Fibroblast of skin of right quadriceps (primary cell): ENCODE results near the gene AXL.

ENCODE experiments used
- DNase-seq: peaks from one replicate; pipeline ENCODE4 v3.0.0-alpha.2; 2013

AXL gene

DNA sequence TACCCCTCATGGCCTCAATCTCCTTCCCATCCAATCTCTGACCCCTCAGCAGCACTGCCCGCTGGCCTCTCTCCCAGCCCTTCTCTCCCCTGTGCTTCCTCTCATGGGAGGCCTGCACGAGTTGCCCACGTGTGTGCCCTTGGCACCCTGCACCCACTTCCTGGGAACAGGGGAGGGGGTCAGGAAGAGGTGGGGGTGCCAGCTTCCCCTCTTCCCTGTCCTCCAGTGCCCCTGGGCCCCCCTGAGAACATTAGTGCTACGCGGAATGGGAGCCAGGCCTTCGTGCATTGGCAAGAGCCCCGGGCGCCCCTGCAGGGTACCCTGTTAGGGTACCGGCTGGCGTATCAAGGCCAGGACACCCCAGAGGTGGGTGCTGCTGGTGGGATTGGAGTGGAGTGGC is 19.2 kb downstream of the AXL start:
- DNase-seq = no peak

DNA sequence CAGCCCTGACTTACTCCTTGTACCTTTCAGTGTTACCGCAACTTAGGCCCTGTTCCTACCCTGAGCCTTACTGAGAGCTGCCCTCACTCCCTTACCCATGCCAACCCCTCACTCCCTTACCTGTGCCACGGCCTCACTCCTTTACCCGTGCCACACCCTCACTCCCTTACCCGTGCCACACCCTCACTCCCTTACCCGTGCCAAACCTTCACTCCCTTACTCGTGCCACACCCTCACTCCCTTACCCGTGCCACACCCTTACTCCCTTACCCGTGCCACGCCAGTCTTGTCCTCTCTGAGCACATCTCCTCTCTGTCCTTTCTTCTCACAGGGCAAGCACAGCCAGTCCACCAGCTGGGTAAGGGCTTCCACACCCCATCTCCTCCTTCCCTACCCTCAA is 20.3 kb downstream of the AXL start:
- no peak for DNase-seq

DNA sequence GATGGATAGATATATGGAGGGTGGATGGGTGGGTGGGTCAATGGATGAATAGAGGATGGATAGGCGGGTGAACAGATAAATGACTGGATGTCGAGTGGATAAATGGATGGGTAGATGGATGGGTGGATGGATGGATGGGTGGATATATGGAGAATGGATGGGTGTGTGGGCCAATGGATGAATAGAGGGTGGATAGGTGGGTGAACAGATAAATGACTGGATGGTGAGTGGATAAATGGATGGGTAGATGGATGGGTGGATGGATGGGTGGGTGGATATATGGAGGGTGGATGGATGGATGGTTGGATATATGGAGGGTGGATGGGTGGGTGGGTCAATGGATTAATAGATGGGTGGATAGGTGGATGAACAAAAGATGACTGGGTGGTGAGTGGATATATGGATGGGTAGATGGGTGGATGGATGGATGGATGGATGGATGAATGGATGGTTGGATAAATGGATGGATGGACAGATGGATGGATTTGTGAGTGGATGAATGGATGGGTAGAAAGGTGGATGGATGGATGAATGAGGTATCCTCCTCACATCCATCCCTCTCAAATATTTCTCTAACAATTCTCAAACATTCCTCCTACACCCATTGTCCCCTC is 21.0 kb downstream of the AXL start:
- DNase-seq = no peak

DNA sequence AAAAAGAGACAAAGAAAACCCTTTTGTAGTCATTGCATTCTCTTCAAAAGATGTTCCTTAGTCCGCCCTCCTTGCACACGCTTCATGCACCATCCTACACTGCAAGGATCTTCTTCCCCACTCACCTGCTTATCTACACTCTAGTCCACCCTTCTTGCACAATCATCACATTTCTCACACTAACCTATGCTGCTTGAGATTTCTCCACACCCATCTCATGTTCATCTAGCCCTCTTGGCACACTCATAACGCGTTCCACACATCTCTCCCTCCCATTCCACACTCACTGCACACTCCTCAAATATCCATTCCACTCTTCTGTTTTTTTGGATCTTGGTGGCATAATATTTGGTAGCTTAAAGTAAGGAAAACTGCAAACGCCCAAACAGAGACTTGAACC is 22.8 kb downstream of the AXL start:
- no peak for DNase-seq

DNA sequence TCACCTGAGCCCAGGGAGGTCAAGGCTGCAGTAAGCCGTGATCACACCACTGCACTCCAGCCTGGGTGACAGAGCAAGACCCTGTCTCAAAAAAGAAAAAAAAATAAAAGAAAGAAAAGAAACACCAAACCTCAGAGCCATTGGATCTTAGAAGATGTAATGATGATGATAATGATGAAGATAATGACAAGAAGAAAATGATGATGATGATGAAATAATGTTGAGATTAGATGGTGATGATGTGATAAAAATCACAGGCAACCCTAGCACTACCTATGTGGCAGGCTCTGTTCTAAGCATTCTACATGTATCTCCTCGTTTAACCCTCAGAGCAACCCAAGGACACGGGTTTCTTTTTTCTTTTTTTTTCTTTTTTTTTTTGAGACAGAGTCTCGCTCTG is 25.1 kb downstream of the AXL start:
- no peak for DNase-seq

DNA sequence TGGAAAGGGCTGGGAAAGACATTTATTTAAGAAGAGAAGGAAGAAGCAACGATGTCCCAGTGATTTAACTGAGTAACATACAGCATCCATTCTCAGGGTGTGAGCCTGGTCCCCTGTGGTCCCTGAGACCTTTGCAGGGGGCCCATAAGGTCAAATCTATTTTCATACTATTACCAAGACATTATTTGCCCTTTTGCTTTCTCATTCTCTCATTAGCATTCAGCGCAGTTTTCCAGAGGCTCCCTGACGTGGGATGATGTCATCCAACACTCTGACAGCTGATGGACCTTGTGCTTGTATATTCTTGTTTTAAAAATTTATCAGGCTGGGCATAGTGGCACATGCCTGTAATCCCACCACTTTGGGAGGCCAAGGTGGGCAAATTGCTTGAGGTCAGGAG is 26.8 kb downstream of the AXL start:
- DNase-seq = no peak

DNA sequence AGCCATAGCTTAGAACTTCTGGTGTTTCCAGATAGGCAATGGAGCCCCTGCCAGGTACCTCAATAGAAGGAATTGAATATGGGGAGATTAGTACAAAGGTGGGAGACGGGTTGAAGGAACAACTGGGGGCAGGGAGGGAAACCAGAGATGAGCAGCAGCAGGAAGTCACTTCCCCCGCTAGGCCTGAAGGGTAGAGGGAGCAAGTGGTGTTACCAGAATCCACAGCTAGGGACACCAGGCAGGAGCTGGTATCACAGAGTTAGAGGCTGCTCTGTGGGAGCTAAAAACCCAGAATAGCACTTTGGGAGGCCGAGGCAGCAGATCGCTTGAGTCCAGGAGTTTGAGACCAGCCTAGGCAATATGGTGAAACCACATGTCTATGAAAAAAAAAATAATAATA is 29.9 kb downstream of the AXL start:
- no peak for DNase-seq

DNA sequence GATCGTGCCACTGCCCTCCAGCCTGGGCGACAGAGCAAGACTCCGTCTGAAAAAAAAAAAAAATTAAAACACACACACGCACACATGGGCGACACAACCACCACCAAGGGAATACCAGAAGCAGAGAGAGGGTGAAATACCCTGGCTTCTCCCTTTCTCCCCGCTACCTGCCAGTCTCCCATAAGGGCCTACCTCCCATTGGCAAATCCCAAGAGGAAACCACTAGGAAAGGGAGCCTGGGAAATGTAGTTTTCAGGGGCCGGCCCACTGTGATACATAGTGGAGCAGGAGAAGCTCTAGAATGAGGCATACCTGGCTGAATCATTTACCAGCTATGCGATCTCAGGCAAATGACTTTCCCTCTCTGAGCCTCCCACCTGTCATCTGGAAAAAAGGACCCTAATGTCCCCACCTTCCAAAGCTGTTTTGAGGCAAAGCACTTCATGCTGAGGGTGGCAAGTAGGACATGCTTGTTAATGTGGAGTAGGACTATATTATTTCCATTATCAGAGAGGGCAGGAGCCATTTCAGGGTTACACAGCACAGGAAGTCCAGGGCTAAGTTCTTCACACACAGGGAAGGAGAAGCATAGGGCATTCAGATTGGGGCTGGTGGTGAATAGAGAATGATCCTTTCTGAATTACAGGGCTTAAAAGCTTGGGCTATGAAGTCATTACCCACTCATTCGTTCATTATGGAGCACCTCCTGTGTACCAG is 30.8 kb downstream of the AXL start:
- no peak for DNase-seq

DNA sequence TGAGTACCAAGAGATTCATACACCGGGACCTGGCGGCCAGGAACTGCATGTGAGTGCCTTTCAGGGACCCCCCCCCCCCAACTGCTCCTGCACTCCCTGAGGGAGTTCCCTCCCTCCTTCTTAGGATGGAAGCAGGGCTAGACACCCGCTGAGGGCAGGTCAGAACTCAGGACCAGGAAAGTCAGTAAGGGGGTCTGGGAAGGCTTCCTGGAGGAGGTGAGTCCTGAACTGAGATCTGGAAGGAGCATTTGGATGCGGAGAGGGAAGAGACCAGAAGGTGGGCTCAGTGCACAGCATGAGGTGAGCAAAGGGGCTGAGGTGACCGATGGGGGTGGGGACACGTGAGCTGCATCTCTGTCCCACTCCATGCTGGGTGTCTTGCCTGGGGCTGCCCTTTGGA is 34.6 kb downstream of the AXL start:
- DNase-seq = no peak

DNA sequence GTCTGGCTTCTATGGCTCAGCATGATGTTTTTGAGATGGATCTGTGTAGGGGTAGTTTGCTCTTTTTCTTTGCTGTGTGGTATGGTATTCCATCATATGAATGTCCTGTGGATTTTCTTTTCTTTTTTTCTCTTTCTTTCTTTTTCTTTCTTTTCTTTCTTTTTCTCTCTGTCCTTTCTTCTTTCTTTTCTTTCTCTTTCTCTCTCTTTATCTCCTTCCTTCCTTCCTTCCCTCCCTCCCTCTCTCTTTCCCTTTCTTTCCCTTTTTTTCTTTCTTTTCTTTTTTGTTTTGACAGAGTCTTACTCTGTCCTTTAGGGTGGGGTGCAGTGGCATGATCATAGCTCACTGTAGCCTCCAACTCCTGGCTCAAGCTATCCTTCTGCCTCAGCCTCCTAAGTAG is 36.1 kb downstream of the AXL start:
- DNase-seq = no peak

DNA sequence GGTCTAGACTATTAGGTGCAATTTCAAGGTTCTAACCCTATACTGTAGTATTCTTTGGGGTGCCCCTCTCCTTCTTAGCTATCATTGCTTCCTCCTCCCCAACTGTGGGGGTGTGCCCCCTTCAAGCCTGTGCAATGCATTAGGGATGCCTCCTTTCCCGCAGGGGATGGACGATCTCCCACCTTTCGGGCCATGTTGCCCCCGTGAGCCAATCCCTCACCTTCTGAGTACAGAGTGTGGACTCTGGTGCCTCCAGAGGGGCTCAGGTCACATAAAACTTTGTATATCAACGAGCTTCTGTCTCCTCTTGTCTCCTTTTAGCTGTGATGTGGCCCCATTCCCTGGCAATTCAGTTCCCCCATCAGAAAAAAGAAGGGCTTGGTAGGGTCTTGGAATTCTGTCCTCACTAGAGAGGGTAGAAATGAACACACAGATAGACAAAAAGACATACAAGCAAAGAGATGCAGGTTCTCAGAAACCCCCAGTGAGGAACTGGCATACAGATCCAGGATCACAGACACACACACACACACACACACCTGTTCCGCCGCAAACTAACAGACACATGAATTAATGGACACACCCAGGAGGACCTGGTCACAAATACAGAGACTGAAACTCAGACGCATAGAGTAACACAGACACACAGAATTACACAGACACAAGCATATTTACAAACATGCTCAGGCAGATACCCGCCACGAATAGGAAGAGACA is 42.6 kb downstream of the AXL start:
- DNase-seq = no peak

DNA sequence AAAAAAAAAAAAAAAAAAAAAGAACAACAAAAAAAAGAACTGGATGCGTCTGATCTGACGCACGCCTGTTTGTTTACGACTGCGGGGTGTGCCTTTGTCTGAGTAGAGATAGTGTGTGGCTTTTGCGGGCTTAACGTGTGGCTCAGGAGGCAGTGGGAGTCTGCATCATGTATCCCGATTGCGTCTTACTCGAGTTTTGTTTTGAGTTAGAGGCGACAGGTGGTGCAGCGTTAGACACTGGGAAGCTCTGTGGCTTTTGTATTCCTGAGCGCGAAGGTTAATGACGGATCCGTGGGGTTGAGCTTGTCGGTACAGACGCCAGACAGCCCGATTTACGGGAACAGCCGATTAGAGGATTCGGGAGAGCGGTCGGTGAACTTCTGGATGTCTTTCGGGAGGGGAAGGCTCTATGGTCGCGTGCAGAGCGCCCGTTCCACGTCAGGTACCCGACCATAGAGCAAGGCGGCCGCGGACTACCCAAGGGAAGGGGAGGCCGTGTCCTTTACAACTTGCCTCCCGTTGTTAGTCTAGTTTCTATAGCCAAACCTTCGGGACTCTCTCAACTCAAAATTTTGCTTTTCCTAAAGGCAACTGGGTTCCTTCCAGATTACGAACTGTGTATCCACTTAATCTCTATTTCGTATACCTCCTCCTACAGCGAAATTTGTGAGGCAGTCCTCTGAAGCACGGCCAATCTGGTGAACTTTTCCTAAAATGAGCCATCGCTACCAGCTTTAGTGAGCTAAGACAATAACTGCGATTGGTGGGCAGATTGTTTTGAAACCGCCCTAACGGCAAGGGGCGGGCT is 44.2 kb downstream of the AXL start:
- DNase-seq = peak; percentile 45

DNA sequence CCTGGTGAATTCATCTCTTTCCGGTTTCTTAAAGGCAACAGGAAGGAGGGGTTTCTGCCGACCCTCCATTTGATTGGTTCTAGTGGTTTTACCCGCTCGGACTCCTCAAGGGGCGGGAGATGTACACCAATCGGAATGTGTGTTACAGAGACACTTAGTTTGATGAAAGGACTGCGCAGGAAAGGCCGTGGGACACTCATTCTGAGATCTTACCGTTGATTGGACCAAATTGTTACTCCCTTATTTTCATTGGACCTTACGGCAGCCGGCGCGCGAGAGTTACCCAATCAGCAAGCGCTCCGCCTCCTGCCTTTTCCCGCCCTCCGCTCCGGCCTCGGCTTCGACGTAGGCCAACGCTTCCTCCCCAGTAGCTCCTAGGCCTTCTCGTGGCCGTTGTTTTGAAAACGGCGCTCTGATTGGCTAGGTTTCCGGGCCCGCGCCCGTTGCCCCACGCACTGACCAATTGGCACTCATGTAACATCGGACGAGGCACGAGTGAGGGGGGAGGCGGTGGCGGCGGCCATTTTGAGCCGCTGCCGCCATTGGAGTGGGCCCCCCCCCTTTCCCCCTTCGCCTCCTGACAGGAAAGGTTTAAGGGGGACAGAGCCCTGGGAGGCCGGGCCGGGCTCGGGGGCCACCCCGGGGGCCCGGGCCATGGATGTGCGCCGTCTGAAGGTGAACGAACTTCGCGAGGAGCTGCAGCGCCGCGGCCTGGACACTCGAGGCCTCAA is 45.0 kb downstream of the AXL start, which contains the start of gene HNRNPUL1:
TSS of gene HNRNPUL1 (plus strand) at position 523 of the 731 bp plus-strand sequence. CDS start at position 655, 132 bp downstream.
- DNase-seq = peak; percentile 100

DNA sequence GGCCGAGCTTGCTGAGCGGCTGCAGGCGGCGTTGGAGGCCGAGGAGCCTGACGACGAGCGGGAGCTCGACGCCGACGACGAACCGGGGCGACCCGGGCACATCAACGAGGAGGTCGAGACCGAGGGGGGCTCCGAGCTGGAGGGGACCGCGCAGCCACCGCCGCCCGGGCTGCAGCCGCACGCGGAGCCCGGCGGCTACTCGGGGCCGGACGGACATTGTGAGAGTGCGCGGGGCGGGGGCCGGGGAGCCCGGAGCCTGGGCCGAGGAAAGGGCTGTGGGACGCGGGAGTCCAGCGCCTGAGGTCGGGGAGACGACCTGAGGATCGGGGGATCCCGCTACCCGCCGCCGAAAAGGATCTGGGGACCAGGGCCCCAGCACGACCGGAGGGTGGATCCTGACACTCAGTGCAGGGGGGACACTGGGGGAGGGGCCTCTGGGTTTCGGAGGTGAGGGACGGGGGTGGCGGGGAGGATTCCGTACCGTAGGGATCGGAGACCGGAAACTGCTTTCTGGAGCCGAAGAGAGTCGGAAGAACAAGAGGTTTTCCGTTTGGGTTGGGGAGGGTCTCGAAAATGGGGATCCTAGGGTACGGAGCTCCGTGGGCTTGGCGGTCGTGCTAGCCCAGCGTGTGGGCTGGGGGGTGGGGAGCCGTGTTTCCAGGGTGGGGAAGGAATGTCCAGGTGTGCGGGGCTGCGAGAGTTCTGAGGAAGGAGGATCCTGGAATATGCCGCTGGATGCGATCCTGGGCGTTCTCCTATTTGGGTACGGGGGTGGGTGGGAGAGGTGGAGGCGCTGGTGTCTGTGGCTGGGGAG is 45.8 kb downstream of the AXL start:
- peak; percentile 47 for DNase-seq

DNA sequence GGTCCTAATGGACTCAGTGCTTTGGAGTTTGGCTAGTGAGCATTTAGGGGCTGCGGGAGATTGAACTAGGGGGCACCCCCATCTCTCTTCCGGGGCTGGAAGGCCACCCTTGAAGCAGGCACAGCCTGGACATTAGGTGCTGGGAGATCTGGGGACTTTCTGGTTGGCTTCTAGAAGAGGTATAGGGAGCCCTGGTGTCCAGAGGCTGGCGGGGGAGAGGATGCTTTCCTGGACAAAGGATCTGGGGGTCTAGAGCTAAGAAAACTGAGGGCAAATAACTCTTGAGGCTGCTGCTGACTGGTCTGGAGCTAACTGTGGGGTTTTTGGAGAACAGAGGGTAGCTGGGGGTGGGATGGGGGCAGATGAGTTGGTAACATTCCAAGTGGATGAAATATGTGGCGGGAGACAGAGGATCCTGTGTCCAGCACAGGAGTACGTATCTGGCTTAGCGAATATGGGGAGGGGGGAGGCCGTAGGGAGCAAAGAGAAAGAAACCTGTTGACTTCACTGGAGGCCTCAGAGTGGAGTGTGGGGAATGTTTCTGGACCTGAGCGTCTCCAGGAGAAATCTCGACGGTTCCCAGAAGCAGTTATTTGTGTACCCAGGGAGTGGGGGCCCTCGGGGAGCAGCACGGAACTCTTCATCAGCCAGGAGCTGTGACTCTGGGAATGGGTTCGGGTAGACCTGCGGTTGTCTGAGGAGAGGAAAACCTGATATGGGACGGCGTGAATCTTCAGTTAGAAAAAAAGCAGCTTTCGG is 46.6 kb downstream of the AXL start:
- DNase-seq = peak; percentile 24

DNA sequence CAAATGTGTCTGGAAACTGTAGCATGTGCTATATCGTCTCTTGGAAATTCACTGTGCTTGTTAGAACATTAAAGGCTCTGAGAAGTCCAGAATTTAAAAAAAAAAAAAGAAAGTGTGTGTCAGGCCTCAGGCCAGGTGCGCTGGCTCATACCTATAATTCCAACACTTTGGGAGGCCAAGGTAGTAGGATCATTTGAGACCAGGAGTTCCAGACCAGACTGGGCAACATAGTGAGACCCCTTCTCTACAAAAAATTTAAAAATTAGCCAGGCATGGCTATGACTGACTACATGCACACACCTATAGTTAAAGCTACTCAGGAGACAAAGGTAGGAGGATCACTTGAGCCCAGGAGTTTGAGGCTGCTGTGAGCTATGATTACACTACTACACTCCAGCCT is 50.0 kb downstream of the AXL start:
- no peak for DNase-seq

DNA sequence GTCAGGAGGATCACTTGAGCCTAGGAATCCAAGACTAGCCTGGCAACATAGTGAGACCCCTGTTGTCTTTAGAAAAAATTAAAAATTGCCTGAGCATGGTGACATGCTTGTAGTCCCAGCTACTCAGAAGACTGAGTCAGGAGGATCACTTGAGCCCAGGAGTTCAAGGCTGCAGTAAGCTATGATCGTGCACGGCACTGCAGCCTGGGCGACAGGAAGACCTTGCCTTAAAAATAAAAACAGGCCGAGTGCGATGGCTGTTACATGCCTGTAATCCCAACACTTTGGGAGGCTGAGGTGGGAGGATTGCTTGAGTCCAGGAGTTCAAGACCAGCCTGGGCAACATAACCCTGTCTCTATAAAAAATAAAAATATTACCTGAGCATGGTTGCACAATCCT is 50.5 kb downstream of the AXL start:
- no peak for DNase-seq

DNA sequence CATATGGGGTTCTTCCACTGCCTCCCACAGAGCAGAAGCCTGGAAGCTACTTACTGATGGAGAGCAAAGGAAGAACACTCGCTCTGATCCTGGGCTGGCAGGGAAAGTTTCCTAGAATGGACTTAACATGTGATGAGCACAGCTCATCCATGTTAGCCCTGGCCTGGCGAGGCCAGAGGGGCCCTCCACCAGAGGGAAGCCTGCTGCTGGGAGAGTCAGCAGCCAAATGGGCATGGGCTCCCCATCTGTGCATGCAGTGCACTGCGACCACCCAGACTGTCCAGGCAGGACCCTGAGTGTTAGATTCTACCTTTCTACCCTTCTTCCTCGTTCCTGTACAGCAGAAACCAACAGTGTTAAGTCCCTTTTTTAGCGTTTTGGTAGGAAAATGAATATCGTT is 54.1 kb downstream of the AXL start:
- no peak for DNase-seq

DNA sequence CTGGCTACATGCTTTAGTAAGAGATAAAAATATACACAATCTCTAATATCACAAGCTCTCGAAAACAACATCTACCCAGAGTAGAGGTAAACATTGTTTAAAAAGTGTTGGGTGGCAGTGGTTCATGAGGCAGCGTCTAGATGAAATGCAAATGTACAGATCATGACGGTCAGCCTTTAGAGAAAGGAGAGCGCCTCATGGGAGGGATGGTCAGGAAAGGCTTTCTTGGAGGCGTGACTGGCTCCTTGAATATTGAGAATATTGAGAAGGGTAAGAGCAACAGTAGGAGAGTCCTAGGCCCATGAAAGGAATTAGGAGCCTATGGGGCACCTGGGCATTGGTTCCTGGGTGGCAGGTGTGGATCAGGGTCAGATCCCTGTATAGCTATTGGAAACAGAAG is 55.8 kb downstream of the AXL start:
- no peak for DNase-seq

DNA sequence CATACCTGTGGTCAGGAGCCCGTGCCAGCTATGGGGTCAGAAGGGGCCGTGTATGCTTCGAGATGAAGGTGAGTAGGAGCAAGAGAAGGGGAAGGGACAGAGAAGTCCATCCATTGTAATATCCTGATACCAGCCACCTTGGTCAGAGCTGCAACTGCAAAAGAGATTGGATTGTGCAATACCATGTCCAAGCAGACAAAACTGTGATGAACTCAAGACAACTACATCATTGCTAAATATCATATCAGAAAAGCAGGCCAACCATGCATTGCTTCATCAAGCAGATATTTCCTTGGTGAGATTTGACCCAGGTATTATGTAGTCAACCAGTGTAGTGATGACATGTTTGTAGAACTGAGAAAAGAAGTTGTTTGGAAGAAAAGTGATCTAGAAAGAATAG is 57.2 kb downstream of the AXL start:
- DNase-seq = no peak

DNA sequence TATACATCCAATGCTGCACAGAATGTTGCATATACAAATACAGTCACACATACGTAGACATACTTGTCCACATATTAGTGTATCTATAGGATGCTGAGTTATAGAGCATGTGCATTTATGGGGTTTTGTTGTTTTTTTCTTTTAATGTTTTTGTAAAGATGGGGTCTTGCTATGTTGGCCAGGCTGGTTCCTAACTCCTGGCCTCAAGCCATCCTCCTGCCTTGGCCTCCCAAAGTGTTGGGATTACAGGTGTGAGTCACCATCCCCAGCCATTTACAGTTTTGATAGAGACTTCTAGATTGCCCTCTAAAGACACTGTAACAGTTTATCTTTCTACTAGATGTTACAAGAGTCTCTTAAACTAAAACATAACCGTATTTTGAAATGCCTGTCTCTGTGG is 59.5 kb downstream of the AXL start:
- no peak for DNase-seq
